Glomerular endothelial cell (primary cell): ENCODE data around the gene PLCB3. TPM values are rescaled to one million over a fixed set of nuclear protein-coding genes. Genes with fewer than 3 reads are reported as not detected.

Source experiments
- DNase-seq: peaks from one replicate; pipeline ENCODE4 v3.0.0-alpha.2; 2011; ENCODE audit warnings: low read depth, low spot score; ENCODE audit errors: extremely low read depth
- total RNA-seq: library from RNA; depleted of rRNA; stranded (reverse); fragments of >200 nt; gene quantifications from 2 replicates; pipeline ENCODE4 v1.2.3, GENCODE V29; 2015

Gene PLCB3
- total RNA-seq, 1 donor from 2014 or later = 62.2 TPM

DNA sequence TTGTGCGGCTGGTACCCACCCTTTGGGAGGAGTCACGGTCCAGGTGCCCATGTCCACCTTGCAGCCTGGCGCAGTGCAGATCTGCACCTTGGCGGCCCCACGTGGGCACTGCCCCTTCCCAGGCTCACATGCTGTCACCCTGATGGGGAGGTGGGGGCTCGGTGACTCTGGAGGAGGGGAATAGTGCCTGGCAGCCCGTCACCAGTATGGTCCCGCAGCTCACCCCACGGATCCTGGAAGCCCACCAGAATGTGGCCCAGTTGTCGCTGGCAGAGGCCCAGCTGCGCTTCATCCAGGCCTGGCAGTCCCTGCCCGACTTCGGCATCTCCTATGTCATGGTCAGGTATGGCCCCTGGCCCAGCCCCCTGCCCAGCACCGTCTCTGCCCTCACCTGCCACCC, 30.5 kb upstream of the PLCB3 start:
- no peak for DNase-seq

DNA sequence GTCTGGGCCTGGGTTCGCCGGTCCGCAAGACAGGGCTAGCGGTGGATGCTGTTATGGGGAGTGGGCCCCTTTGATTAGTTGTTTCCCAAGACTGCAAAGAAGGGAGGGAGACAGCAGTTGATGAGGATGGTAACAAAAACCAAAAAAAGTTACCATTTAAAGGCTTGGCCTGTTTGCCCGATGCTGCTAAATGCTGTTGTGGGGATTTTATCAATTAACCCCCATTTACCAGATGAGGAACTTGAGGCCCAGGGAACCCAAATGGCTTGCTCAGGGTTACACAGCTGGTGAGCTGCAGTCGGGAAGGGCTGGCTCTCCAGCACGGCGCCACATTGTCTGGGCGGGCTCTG, 28.7 kb upstream of the PLCB3 start:
- DNase-seq = no peak

DNA sequence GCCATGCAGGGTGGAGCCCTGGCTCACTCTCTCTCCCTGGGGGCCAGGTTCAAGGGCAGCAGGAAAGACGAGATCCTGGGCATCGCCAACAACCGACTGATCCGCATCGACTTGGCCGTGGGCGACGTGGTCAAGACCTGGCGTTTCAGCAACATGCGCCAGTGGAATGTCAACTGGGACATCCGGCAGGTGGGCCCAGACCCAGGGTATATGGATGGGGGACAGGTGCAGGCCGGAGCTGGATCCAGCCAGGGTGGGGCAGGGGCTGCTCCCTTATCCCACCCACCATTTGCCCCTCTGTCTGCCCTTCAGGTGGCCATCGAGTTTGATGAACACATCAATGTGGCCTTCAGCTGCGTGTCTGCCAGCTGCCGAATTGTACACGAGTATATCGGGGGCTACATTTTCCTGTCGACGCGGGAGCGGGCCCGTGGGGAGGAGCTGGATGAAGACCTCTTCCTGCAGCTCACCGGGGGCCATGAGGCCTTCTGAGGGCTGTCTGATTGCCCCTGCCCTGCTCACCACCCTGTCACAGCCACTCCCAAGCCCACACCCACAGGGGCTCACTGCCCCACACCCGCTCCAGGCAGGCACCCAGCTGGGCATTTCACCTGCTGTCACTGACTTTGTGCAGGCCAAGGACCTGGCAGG, 28.2 kb upstream of the PLCB3 start:
- DNase-seq = no peak

DNA sequence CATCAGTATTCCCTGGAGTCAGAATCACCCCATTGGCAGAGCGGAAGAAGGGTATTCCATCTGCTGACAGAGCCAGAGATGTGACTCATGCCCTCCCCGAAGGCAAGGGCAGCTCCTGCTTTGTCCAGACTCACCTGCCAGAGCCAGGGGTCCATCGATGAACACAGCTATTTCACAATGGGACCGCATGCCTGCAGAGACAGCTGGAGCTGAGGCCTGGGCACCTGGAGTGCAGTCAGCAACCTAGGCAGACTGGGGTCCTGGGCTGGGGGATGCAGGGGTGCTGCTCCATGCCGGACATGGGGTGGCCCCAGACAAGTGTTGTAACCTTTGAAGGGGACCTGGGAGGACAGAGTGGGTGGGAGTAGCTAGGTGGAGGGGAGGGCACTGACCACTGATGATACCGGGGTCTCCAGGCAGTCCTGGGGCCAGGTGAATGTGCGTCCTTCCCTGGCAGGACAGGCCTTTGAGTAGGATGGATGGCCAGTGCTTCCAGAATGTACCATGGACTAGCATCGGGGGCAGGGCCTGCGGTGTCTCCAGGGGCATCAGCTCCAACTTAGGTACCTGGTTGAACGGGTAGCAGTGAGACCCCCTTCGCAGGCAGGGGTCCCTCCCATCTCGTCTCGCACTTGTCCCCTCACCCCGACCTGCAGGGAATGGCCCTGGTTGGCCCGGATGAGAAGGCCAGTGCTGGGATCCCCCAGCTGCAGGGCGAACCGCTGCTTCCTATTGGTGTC, 27.0 kb upstream of the PLCB3 start:
- DNase-seq = no peak

DNA sequence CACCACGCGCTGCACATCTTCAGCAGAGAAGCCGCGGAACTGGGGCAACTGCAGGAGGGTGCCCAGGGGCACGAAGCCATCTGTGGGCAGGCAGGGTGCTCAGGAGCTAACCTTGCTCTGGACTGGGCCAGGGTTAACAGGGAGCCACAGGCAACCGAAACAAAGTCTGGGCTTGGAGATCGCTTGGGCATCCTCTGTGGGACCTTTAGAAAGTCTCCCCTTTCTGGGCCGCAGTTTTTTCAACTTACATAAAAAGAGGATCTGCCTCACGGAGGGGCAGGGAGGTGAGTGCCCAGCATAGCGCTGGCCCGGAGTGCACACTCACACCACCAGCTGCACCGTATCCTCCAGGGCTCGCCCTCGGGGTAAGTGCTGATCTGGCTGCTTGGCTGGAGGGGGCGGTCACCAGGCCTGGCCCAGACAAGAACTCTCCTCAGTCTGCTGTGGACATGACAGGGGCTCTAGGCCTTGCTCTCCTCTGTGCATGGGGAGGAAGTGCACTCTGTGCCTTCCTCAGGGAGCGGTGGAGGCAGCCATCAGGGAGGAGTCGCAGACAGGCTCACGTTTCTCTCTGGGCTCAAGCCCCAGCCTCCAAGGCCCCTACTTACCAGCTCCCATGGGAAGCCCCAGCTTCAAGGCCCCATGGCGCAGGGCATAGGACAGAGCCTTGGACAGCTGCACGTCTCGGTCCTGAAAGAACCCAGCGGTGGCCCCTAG, 26.3 kb upstream of the PLCB3 start:
- DNase-seq = no peak

DNA sequence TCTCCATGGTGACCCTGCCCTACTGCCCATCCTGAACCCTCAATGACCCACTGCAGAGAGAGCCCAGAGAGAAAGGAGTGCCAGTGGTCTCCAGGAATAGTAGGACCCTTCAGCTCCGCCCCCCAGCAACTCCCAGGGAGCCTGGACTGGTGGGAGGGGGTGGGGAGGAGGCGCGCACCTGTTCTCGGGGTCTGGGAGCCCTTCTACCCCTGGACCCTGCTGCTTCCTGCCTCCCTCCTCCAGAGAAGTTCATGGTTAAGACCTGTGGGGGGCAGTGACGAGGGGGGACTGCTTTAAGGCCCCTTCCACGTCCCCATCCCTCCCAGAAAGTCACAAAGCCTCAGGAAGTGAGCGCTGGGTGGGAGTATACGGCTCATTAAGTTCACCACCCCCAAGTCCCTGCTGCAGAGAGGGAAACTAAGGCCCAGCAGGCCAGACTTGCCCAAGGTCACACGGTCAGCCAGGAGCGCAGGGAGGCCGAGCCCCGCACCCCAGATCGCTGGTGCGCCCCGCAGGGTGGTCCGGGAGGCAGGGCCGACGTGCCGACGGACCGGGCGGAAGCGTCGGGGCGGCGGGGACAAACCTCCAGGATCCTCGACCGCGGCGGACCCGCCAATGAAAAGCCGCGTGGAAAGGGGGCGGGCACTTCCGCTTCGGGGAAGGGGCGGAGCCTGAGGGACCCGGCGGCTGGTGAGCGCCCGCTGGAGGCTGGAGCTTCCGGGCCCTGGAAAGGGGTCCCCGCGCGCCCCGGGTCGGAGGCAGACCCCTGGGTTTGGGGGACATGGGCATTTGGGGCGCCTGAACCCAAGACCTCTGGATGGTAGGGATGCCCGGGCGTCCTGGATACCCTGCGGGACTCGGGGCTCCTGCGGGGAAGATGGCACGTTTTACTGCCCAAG, 25.5 kb upstream of the PLCB3 start, which contains the start of the genes NUDT22 and TRPT1:
Gene NUDT22 (plus strand): TSS at position 667 of the 899 bp plus-strand sequence. CDS start 379 bp downstream, outside the sequence.
Gene TRPT1 (minus strand): TSS at position 579 of the 899 bp plus-strand sequence. CDS start 326 bp downstream, at position 253.
- no peak for DNase-seq

DNA sequence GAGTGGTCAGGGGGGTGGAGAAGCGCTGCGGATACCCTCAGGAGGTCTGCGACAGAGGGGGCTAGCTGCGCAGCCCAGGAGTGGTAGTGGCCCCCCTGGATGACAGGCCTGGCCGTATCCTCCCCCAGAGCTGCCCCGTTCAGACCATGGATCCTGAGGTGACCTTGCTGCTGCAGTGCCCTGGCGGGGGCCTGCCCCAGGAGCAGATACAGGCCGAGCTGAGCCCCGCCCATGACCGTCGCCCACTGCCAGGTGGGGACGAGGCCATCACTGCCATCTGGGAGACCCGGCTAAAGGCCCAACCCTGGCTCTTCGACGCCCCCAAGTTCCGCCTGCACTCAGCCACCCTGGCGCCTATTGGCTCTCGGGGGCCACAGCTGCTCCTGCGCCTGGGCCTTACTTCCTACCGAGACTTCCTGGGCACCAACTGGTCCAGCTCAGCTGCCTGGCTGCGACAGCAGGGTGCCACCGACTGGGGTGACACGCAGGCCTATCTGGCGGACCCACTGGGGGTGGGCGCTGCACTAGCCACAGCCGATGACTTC, 24.8 kb upstream of the PLCB3 start:
- DNase-seq = no peak

DNA sequence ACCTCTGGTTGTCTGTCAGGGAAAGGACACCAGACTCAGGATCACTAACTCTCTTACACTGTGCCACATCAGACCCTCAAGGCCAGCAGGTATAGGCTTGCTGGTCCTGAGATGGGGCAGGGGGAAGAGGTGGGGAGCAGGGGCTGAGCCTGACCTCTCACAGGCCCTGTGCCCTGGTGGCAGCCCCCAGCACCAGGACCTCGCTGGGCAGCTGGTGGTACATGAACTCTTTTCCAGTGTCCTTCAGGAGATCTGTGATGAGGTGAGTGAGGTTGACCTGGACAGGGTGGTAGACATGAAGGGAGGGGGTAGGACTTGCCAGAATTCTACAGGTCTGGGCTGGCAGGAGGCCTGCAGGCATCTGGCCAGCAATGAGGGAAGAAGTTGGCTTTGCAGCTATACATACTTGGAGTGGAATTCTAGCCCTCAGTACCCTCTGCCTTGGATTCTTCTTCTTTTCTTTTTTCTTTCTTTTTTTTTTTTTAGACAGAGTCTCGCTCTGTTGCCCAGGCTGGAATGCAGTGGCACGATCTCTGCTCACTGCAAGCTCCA, 23.8 kb upstream of the PLCB3 start:
- no peak for DNase-seq

DNA sequence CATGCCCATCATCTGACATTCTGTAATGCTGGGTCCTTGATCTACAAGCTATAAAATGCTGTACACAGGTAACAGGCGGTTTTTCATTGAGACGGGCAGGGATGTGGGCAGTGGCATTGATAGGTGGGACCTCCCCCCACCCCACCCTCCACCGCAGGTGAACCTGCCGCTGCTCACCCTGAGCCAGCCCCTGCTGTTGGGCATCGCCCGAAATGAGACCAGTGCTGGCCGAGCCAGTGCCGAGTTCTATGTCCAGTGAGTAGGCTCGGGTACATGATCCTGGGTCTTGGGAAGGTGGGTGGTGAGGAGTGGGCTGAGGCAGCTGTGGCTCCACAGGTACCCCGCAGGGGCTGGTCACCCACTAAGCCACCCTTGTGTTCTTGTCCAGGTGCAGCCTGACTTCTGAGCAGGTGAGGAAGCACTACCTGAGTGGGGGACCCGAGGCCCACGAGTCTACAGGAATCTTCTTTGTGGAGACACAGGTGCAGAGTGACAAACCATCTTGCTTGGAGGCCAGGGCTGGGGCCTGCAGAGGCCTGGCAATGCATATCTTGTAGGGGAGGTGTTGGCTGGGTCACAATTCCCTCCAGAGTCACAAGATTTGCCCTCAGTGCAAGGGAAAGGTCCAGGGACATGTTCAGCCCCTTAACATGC, 22.1 kb upstream of the PLCB3 start:
- DNase-seq = no peak

DNA sequence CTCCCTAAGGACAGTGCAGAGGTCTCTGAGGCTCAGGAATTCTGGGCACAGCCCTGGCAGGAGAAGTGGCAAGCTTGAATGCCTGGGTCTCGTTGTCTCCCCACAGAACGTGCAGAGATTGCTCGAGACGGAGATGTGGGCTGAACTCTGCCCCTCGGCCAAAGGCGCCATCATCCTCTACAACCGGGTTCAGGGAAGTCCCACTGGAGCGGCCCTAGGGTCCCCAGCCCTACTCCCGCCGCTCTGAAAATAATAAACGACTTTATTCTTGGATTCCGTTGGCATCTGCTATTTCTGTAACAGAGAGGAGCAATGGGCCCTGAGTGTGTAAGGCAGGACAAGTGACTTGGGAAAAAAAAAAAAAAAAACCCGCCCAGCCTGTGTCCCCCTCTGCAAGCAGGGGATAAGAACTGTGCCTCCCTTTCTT, 21.6 kb upstream of the PLCB3 start:
- no peak for DNase-seq

DNA sequence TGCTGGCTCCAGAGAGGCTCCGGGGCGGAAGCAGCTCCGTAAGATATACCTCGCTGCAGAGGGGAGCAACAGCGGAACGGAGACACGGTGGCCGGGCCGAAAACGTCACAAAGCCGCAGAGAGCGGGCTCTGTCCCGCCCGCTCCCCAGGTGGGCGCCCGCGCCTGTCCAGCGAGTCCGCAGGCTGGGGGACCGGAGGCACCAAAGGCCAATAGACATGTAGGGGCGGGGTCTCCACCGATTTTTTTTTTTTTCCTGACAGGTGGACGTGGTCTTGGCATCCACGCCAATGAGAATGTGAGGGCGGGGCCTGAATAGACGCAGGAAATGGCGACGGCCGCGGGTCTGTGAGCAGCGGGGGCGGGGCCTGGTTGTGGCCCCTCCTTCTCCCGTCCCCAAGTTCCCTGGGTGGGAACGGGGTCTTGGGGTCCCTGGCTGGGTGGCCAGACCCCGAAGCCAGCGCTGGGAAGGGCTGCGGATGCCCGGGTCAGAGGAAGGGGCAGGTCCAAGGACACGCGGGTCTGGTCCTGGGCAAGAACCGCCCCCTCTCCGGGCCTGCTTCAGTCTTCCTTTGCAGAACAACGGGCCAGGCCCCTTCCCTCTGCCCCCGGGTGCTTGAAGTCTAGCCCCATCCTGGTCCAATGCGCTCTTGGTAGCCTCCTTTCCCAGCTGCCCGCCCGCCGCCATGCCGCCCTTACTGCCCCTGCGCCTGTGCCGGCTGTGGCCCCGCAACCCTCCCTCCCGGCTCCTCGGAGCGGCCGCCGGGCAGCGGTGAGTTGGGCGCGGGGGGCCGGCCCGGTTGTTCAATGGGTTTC, 21.0 kb upstream of the PLCB3 start, which contains the start of gene DNAJC4:
Gene DNAJC4 (plus strand): TSS at position 378 of the 814 bp plus-strand sequence. CDS start 307 bp downstream, at position 685.
- no peak for DNase-seq

DNA sequence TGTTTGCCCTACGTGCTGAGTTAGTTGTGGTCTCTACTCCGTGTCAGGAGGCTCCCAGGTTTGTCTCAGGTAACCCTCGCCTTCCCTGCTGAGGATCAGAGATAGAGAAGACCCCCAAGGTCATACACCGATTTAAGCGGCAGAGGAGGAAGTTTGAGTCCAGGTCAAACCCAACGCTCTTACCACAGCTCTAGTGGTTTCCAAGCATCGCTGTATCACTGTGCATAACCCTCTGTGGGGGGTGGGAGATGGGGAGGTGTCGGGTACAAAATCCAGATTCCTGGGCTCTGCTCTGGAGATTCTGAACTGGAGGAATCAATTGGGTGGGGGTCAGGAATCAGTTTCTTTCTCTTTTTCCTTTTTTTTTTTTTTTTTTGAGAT, 20.4 kb upstream of the PLCB3 start:
- DNase-seq = no peak

DNA sequence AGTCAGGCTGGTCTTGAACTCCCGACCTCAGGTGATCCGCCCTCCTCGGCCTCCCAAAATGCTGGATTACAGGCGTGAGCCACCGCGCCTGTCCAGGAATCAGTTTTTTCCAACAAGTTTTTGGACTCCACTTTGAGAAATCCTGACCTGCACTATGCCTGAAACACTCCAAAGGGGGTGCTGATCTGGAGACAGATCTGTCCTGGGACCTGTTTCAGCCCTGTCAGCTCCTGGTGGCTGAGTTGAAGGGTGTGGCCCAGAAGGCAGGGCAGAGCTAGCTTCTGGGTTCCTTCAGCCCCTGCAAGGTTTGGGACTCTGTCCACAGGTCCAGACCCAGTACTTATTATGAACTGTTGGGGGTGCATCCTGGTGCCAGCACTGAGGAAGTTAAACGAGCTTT, 19.8 kb upstream of the PLCB3 start:
- no peak for DNase-seq

DNA sequence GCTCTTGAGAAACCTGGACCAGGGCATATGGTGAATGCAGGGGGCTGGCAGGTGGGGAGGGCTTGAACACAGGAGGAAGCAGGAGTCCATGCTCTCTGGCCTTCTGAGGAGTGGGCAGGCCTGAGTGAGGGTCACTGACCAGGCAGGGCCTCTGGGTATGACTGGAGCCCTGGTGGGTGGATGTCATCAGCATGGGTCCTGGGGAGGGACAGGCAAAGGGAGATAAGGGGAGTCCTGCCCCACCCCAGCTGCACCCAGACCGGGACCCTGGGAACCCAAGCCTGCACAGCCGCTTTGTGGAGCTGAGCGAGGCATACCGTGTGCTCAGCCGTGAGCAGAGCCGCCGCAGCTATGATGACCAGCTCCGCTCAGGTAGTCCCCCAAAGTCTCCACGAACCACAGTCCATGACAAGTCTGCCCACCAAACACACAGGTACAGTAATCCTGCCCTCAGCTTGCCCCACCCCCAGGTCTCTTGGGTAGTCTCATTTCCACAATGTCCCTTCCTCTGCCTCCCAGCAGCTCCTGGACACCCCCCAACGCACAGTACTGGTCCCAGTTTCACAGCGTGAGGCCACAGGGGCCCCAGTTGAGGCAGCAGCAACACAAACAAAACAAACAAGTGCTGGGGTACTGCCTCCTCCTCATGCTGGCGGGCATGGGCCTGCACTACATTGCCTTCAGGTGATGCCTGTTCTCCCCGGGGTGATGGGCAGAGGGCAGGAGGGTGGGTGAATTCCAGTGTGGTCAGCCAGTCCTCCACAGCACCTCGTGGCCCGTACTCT, 19.0 kb upstream of the PLCB3 start:
- DNase-seq = no peak

DNA sequence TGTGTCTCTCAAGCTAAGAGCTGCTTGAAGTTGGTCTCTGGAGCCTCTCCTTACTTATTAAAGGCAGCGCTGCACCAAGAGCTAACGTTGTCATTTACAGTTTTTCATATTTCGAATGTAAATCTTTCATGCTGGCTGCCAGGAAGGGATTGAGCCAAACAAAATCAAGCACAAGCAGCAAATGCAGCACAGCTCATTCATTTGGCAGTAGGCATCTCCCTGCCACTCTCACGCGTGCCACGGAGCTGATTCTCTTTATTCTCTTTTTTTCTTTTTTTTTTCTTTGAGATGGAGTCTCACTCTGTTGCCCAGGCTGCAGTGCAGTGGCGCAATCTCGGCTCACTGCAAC, 18.4 kb upstream of the PLCB3 start:
- DNase-seq = no peak

DNA sequence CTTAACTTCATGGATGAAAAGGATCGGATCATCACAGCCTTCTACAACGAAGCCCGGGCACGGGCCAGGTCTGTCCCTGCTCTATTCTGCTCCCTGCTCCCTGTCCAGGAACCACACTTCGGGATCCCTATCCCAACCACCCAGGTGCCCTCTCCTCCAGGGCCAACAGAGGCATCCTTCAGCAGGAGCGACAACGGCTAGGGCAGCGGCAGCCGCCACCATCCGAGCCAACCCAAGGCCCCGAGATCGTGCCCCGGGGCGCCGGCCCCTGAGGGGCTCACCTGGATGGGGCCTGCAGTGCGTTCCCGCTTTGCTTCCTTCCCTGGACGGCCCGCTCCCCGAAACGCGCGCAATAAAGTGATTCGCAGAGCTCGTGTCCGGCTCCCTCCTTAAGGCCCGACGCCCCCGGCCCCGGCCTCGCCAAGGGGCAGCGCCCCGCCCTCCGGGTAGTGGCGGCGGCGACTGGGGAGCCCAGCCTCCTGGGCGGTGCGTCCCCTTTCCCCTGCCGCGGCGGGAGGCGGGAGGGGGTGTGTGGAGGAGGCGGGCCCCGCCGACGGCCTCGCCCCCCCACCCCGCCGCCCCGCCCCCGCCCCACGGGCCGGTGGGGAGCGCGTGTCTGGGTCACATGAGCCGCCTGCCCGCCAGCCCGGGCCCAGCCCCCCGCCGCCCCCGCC, 17.3 kb upstream of the PLCB3 start, which contains the start of gene VEGFB:
Gene VEGFB (plus strand): TSS at position 672 of the 674 bp plus-strand sequence. CDS start 250 bp downstream, outside the sequence.
- DNase-seq = no peak

DNA sequence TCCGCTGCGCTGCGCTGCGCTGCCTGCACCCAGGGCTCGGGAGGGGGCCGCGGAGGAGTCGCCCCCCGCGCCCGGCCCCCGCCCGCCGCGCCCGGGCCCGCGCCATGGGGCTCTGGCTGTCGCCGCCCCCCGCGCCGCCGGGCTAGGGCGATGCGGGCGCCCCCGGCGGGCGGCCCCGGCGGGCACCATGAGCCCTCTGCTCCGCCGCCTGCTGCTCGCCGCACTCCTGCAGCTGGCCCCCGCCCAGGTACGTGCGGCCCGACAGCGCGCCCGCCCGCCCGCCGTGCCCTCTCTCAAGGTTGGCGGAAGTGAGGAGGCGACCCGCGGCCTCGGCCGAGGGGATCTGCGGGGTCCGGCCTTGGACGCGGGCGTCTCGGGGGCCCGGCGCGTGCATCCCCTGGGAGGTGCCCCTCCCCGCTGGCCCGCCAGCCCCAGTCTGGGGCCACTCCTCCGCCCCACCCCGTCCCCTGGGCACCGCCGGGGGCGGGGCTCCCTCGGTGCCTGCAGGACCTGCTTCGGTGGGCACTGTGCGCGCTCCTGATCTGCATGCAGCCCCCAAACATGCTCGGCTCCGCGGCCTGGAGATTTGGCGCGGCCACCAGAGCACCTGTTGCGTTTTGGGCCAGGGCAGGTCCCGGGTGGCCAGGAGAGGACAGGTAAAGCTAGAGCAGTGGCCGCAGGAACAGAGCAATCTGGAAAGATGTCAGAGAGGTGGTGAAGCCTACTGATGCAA, 16.5 kb upstream of the PLCB3 start:
- DNase-seq = no peak
